ENCODE data around the gene SDHB.

DNA sequence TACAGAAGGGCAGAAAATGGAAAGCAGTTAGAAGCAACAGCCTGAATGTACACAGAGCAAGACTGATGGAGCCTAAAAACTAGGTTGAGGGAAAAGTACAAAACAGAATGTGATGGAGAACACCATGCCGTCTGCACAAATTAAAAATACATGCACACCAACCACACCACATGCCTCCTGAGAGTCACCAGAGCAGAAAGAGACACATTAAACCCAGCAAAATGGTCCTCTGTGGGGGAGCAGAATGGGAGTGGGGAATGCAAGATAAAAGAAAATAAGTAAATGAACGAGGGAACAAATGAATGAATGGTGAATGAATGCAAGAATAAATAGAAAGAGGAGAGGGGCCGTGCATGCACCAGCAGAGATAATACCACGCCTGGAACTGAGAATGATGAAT, 41.3 kb upstream of the SDHB start:
- TF ChIP-seq, protein P1, sequence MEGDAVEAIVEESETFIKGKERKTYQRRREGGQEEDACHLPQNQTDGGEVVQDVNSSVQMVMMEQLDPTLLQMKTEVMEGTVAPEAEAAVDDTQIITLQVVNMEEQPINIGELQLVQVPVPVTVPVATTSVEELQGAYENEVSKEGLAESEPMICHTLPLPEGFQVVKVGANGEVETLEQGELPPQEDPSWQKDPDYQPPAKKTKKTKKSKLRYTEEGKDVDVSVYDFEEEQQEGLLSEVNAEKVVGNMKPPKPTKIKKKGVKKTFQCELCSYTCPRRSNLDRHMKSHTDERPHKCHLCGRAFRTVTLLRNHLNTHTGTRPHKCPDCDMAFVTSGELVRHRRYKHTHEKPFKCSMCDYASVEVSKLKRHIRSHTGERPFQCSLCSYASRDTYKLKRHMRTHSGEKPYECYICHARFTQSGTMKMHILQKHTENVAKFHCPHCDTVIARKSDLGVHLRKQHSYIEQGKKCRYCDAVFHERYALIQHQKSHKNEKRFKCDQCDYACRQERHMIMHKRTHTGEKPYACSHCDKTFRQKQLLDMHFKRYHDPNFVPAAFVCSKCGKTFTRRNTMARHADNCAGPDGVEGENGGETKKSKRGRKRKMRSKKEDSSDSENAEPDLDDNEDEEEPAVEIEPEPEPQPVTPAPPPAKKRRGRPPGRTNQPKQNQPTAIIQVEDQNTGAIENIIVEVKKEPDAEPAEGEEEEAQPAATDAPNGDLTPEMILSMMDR (IDR thresholded peaks at IDR 0.05): no peak
- no peak for TF ChIP-seq POLR2A (IDR thresholded peaks at IDR 0.05)
- TF ChIP-seq EP300 (IDR thresholded peaks at IDR 0.05): no peak
- no peak for TF ChIP-seq POLR2AphosphoS5 (IDR thresholded peaks at IDR 0.05)

All from sigmoid colon (tissue), 4 donors.